ENCODE data around the gene NFE2L3.

GRCh38 chr7:26151650-26151952 is 397 bp upstream of the NFE2L3 start:
- TF ChIP-seq POLR2A (IDR thresholded peaks at IDR 0.05; ENCODE audit: low read depth, low read length) = no peak
- no peak for TF ChIP-seq POLR2AphosphoS5 (IDR thresholded peaks at IDR 0.05; ENCODE audit: low read depth, low read length)
- no peak for TF ChIP-seq TAF1 (IDR thresholded peaks at IDR 0.05; ENCODE audit: low read depth, low read length)
- no peak for TF ChIP-seq PAX5 (IDR thresholded peaks at IDR 0.05; ENCODE audit: insufficient read depth, low read length, severe bottlenecking)

Data from GM12891 (cell line).